ENCODE data around the gene HPS5.
A peak's percentile ranks its signal among the peaks of the same experiment; 100 is the strongest.
"Not testable (repeated sequence)": the region's sequence is repeated elsewhere in the genome, so short reads cannot be mapped to it uniquely, and the experiment has no call there.

The HPS5 gene

DNA sequence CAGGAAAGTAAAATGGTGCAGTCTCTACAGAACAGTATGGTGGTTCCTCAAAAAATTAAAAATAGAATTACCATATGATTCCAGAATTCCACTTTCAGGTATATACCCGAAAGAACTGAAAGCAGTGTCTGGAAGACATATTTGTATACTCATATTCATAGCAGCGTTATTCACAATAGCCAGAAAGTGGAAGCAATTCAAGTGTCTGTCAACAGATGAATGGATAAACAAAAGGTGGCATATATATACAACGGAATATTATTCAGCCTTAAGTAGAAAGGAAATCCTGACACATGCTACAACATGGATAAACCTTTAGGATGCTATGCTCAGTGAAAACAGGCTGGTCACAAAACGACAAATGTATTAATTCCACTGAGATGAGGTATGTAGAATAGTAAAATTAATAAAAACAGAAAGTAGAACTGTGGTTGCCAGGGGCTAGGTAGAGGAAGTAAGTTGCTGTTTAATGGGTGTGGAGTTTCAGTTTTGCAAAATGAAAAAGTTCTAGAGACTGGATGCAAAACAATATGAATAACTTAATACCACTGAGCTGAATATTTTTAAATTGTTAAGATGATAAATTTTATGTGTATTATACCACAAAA is 41.4 kb downstream of the HPS5 start:
- H3K36me3 ChIP-seq, result peaks cover 35% of the 10 kb centered on the region
- no peak for DNase-seq
- no peak overlapping the region for H3K4me3 ChIP-seq (ENCODE audit: low read depth, low read length)
- TF ChIP-seq, protein P1, sequence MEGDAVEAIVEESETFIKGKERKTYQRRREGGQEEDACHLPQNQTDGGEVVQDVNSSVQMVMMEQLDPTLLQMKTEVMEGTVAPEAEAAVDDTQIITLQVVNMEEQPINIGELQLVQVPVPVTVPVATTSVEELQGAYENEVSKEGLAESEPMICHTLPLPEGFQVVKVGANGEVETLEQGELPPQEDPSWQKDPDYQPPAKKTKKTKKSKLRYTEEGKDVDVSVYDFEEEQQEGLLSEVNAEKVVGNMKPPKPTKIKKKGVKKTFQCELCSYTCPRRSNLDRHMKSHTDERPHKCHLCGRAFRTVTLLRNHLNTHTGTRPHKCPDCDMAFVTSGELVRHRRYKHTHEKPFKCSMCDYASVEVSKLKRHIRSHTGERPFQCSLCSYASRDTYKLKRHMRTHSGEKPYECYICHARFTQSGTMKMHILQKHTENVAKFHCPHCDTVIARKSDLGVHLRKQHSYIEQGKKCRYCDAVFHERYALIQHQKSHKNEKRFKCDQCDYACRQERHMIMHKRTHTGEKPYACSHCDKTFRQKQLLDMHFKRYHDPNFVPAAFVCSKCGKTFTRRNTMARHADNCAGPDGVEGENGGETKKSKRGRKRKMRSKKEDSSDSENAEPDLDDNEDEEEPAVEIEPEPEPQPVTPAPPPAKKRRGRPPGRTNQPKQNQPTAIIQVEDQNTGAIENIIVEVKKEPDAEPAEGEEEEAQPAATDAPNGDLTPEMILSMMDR (IDR thresholded peaks at IDR 0.05; ENCODE audit: low read depth, low read length), result no peak
- no peaks in the 10 kb centered on the region for H3K27me3 ChIP-seq (ENCODE audit: insufficient read depth, low read depth, severe bottlenecking)
- H3K9me3 ChIP-seq (ENCODE audit: severe bottlenecking), result no peaks in the 10 kb centered on the region
- H3K27ac ChIP-seq, result no peak overlapping the region

GRCh38 chr11:18277565-18278271 is 44.2 kb downstream of the HPS5 start:
- Histone ChIP-seq H3K27ac (no peak overlapping the region), H3K4me3 (ENCODE audit: low read depth, low read length) (no peak overlapping the region), H3K27me3 (ENCODE audit: insufficient read depth, low read depth, severe bottlenecking) (no peaks in the 10 kb centered on the region), H3K9me3 (ENCODE audit: severe bottlenecking) (no peaks in the 10 kb centered on the region), H3K36me3 (peaks cover 27% of the 10 kb centered on the region)
- TF ChIP-seq, protein P1 (IDR thresholded peaks at IDR 0.05; ENCODE audit: low read depth, low read length), result no peak
- DNase-seq, result no peak

DNA sequence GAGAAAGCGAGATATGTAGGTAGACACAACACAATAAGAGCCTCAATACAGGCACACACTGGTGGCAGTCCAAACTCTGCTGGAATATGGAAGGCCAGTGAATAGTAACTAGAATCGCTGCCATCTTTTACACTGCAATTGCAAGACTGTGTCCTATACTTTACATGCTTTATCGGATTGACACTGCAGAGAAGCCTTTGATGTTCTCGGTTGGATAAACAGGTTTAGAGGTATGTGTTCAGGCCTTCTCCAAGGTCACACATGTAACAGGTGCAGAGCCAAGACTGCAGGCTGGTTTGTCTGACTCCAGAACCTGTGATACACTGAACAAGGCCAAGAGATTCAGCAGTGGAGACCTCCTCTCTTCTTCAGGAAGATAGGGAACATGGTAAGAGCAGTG is 50.7 kb downstream of the HPS5 start:
- Histone ChIP-seq H3K27ac (no peak overlapping the region), H3K4me3 (ENCODE audit: low read depth, low read length) (no peak overlapping the region), H3K27me3 (ENCODE audit: insufficient read depth, low read depth, severe bottlenecking) (no peaks in the 10 kb centered on the region), H3K36me3 (no peaks in the 10 kb centered on the region), H3K9me3 (ENCODE audit: severe bottlenecking) (no peaks in the 10 kb centered on the region)
- DNase-seq, result no peak
- TF ChIP-seq, protein P1 (IDR thresholded peaks at IDR 0.05; ENCODE audit: low read depth, low read length), result no peak

GRCh38 chr11:18270102-18270501 is 51.8 kb downstream of the HPS5 start:
- Histone ChIP-seq H3K4me3 (ENCODE audit: low read depth, low read length) (no peak overlapping the region), H3K27me3 (ENCODE audit: insufficient read depth, low read depth, severe bottlenecking) (no peaks in the 10 kb centered on the region), H3K36me3 (no peaks in the 10 kb centered on the region), H3K9me3 (ENCODE audit: severe bottlenecking) (no peaks in the 10 kb centered on the region), H3K27ac (no peak overlapping the region)
- DNase-seq, result no peak
- TF ChIP-seq, protein P1 (IDR thresholded peaks at IDR 0.05; ENCODE audit: low read depth, low read length), result 0 out of 2 replicates have a peak, but pooled peaks have one; percentile 6

DNA sequence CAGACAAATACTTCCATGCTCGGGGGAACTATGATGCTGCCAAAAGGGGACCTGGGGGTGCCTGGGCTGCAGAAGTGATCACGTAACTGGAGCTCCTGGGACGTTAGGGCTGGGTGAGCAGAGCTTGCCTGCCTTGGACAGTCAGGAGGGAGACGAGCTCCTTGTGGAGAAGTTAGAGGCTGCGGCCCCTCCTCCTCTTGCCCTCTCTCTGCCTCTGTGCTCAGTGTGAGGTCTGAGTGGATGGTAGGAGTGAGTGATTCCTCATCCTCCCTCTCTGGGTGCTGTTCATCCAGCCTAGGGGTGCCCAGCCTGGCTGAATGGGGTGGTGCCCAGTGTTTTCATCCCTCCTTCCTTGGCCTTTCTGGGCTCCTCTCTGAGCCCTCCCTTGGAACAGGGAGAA is 52.7 kb downstream of the HPS5 start:
- not testable (repeated sequence) for H3K9me3 ChIP-seq (ENCODE audit: severe bottlenecking); DNase-seq

GRCh38 chr11:18267335-18268133 is 54.4 kb downstream of the HPS5 start:
- H3K36me3 ChIP-seq; H3K27me3 ChIP-seq (ENCODE audit: insufficient read depth, low read depth, severe bottlenecking); H3K9me3 ChIP-seq (ENCODE audit: severe bottlenecking); H3K4me3 ChIP-seq (ENCODE audit: low read depth, low read length); H3K27ac ChIP-seq; DNase-seq: not testable (repeated sequence)

More for the DNA sequence above, 52.7 kb downstream of the HPS5 start:
- not testable (repeated sequence) for H3K27ac ChIP-seq; H3K36me3 ChIP-seq; H3K4me3 ChIP-seq (ENCODE audit: low read depth, low read length); H3K27me3 ChIP-seq (ENCODE audit: insufficient read depth, low read depth, severe bottlenecking)
